Muscle layer of duodenum (tissue), 2 donors: ENCODE results near the gene NPR2.

Source experiments
- H3K27ac ChIP-seq: one replicate; pipeline ENCODE4 v1.7.0; 2013; ENCODE audit warnings: mild to moderate bottlenecking, low read length
- H3K27me3 ChIP-seq: one replicate; pipeline ENCODE4 v1.7.0; 2013; ENCODE audit warnings: low read depth, mild to moderate bottlenecking, control low read depth, low read length
- H3K36me3 ChIP-seq, 2 donors: one replicate each; pipeline ENCODE4 v1.7.0; 2013; ENCODE audit warnings: low read length in 2 of 2, control low read depth in 1 of 2, mild to moderate bottlenecking in 1 of 2; ENCODE audit not compliant: insufficient read depth in 2 of 2, control insufficient read depth in 1 of 2
- H3K4me1 ChIP-seq, 2 donors: one replicate each; pipeline ENCODE4 v1.7.0; 2013; ENCODE audit warnings: low read length in 2 of 2, mild to moderate bottlenecking in 2 of 2, control low read depth in 1 of 2, moderate library complexity in 1 of 2; ENCODE audit not compliant: insufficient read depth in 2 of 2, control insufficient read depth in 1 of 2
- H3K4me3 ChIP-seq, 2 donors: one replicate each; pipeline ENCODE4 v1.7.0; 2013; ENCODE audit warnings: low read length in 2 of 2, low read depth in 1 of 2, mild to moderate bottlenecking in 1 of 2
- H3K9me3 ChIP-seq, 2 donors: one replicate each; pipeline ENCODE4 v1.7.0; 2013; ENCODE audit warnings: low read length in 2 of 2, control low read depth in 1 of 2, mild to moderate bottlenecking in 1 of 2; ENCODE audit not compliant: control insufficient read depth in 1 of 2
- donor health status: healthy.

Gene NPR2

DNA sequence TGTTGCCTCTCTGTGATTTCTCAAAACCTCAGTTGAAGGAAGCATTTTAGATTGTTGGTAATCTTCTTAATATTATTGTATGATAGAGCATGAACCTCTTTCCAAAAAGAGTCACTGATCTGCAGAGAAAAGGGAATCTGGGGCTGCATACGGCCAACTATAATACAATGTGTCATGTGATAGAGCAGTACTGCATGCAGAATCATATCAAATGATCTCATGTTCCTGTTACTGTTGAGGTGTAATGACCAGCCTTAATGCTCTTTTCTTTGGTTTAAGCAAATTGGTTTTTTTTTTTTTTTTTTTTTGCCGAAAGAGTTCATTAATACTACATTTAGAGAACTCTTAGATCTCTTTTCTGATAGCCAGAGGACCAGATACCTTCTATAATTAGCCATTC lies 24.4 kb upstream of the NPR2 start:
- Histone ChIP-seq H3K36me3 (no peaks in the 10 kb centered on the region), H3K27ac (no peak overlapping the region), H3K9me3 (no peaks in the 10 kb centered on the region), H3K4me1 (peaks cover 14 to 19% of the 10 kb centered on the region in 2 donors), H3K4me3 (no peak overlapping the region), H3K27me3 (no peaks in the 10 kb centered on the region)

DNA sequence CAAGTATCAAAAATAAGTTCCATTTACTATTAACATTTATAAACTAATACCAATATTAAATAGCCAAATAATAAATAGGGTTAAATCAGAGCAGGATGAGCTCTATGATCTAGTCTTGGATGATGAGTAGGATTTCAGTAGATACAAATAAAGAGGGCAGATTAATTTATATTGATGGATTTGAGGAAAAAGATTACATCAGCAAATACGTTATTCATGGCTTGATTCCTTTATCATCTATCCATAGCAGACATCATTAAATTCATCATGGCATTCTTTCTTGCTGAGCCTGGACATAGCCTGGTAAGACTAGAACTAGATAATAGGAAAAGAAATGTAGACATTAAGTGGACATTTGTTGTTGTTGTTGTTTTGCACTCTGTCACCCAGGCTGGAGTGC lies 23.9 kb upstream of the NPR2 start:
- no peak overlapping the region for H3K4me3 ChIP-seq
- H3K36me3 ChIP-seq: no peaks in the 10 kb centered on the region

DNA sequence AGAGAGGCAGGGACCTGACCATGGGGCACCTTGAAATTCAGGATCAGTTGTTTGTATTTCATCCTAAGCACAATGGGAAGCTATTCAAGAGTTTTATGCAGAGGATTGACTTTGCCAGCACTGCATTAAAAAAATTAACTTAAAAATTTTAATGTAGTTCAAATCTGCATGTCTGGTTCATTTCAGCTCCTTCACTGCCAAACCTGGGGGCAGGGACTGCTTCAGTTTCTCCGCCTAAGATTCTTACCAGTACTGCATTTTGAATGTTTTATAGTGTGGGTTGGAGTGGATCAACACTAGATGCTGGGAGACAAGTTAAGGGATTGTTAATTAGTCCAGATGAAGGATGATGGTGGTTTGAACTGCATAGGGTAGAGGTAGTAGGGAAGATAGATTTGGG lies 21.6 kb upstream of the NPR2 start:
- no peaks in the 10 kb centered on the region for H3K36me3 ChIP-seq
- no peak overlapping the region for H3K27ac ChIP-seq
- peaks cover 14 to 20% of the 10 kb centered on the region in 2 donors for H3K4me1 ChIP-seq
- H3K27me3 ChIP-seq: no peaks in the 10 kb centered on the region
- H3K4me3 ChIP-seq: no peak overlapping the region
- H3K9me3 ChIP-seq: no peaks in the 10 kb centered on the region

More for the DNA sequence above, 23.9 kb upstream of the NPR2 start:
- Histone ChIP-seq H3K9me3 (no peaks in the 10 kb centered on the region), H3K27ac (no peak overlapping the region), H3K27me3 (no peaks in the 10 kb centered on the region), H3K4me1 (peaks cover 14 to 20% of the 10 kb centered on the region in 2 donors)

DNA sequence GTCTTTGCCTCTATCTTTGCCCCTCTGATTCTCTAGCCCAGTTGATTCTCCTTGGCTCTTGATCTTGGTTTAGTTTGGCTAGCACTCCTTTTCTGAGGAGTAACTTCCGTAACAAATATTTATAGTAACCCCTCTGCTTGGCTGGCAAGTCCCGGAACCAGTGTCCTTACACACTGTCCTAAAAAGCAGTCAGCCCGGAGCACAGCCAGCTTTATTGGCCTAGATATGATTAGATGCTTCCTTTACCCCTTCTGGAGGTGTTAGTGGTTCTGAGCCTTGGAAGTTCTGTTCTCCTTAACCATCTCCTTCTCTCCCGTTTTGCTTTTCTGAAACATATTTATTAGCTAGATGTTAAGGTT lies 20.3 kb upstream of the NPR2 start:
- H3K9me3 ChIP-seq: no peaks in the 10 kb centered on the region
- H3K4me1 ChIP-seq: peaks cover 14 to 20% of the 10 kb centered on the region in 2 donors
- no peak overlapping the region for H3K4me3 ChIP-seq
- no peaks in the 10 kb centered on the region for H3K36me3 ChIP-seq
- H3K27ac ChIP-seq: peak overlapping the region; percentile 21
- no peaks in the 10 kb centered on the region for H3K27me3 ChIP-seq

DNA sequence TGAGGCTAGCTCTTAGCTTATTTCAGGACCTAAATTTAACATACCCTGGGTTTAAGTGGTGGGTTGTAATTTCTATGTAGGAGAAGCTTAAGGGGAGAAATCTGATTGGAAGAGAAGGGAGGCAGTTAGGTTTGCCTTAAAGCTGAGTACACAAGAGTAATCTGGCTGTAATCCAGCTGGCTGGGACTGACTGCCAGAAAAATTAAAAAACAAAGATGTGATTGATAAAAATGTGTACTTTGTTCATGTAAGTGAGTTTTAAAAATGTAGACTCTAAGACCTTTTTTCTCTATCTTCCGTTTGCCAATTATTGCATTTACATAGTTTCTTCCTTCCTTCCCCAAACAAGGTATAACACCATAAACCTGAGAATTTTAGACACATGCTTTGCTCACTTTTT lies 19.9 kb upstream of the NPR2 start:
- Histone ChIP-seq H3K4me3 (no peak overlapping the region), H3K27ac (peak overlapping the region; percentile 21), H3K27me3 (no peaks in the 10 kb centered on the region), H3K9me3 (no peaks in the 10 kb centered on the region), H3K36me3 (no peaks in the 10 kb centered on the region), H3K4me1 (peaks cover 14 to 20% of the 10 kb centered on the region in 2 donors)

DNA sequence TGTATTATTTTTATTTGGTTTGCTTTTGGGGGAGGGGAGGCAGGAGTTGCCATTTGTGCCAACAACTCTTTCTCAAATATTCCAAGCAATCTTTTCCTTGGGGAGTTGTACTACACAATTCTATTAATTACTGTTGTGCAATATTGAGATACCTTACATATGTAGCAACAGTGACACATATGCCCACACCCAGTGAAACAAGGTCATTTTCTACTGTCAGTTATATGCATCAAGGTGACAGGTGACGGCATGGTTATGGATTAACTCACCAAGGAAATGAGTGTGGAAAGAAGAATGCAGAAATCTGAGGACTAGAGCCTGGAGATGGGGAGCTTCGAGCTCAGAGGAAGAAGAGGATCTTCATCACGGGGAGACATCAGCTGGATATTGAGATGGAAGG lies 19.4 kb upstream of the NPR2 start:
- H3K36me3 ChIP-seq: no peaks in the 10 kb centered on the region
- no peaks in the 10 kb centered on the region for H3K27me3 ChIP-seq
- no peak overlapping the region for H3K27ac ChIP-seq
- H3K9me3 ChIP-seq: no peaks in the 10 kb centered on the region
- H3K4me1 ChIP-seq: peaks cover 14 to 20% of the 10 kb centered on the region in 2 donors
- no peak overlapping the region for H3K4me3 ChIP-seq

DNA sequence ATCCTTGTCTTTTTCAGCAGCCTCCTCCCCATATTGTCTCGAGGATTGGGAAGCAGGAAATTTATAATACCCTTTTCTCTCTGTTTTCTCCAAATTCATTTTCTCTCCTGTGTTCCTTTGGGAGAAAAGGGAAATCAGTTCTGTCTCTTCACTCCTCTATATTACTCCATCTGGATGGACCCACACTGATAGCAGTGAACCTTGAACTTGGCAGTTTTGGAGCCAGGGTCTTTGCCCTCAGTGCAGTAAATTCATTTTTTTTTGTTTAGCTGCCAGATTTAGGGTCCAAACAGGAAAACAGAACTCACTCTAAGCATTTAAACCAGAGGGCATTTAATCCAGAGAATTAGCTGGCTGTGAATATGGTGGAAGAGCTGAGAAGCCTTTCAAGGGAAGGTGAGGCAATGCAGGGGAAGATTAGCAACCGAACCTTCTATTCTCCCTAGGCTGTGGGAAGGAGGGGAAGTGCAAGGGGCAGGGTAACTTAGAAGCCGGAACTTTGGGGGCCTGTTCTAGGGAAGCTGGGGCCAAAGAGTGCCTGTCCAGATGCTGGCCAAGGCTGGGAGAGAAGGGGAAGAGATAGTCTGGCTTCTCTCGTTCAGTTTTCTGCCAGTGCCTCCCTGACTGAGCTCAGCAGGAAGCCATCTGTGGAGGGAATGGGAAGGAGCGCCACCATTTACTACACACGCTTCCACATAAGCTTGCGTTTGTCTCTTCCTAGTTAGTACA lies 16.3 kb upstream of the NPR2 start:
- H3K4me1 ChIP-seq: peaks cover 14 to 20% of the 10 kb centered on the region in 2 donors
- no peak overlapping the region for H3K4me3 ChIP-seq
- no peaks in the 10 kb centered on the region for H3K36me3 ChIP-seq
- no peak overlapping the region for H3K27ac ChIP-seq
- H3K27me3 ChIP-seq: no peaks in the 10 kb centered on the region
- no peaks in the 10 kb centered on the region for H3K9me3 ChIP-seq

DNA sequence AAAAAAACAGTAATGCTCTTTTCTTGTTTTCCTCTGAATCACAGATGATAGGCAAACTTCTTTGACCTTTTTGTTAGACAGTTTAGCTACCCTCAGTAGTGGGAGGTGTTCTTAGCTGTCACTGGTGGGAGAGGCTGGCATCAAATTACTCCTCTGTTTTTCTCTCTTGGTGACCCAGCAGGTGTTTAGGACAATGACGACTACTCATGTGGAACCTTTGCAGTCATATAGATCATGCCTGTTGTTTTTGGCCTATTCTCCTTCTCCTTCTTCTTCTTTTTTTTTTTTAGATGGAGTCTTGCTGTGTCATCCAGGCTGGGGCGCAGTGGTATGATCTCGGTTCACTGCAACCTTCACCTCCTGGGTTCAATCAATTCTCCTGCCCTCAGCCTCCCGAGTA lies 15.4 kb upstream of the NPR2 start:
- Histone ChIP-seq H3K27ac (no peak overlapping the region), H3K4me1 (peaks cover 8 to 11% of the 10 kb centered on the region in 2 donors), H3K4me3 (no peak overlapping the region), H3K9me3 (no peaks in the 10 kb centered on the region), H3K36me3 (no peaks in the 10 kb centered on the region), H3K27me3 (no peaks in the 10 kb centered on the region)

DNA sequence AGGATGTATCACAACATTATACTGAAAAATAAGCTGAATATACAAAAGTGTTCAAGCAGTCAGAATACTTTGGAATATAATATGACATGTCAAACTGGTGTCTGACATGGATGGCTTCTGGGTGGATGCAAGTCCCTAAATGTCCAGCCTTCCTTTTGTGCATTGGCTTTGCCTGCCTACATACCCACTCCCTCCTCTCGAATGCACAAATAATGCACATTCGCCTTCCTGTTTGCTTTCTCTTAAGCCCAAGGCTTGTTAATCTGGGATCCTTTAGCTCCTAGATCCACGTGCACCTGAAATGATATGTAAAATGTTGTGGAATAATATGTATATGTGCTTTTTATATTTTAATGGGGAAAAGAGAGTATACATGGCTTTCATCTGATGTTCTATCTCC lies 12.9 kb upstream of the NPR2 start:
- Histone ChIP-seq H3K4me3 (no peak overlapping the region), H3K9me3 (no peaks in the 10 kb centered on the region), H3K27ac (no peak overlapping the region), H3K36me3 (no peaks in the 10 kb centered on the region), H3K27me3 (no peaks in the 10 kb centered on the region), H3K4me1 (no peaks in the 10 kb centered on the region)

DNA sequence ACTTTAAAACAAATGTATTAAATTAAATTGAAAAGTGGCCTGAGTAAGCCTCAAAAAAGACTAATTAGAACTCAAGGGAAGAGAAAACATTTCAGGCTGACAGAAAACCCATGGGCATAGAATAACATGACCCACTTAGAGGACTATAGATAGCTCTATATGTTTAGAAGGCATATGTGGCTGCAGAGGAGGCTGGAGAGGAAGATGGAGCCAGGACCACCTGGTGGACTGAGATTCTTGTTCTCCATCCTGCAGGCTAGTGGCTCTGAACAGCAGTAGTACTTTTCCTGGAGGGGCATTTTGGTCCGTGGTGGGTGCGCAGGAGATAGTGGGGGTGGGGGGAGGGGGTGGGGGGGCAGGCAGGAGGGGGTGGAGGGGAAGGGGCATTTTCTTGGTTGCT lies 10.3 kb upstream of the NPR2 start:
- H3K4me1 ChIP-seq: no peaks in the 10 kb centered on the region
- no peaks in the 10 kb centered on the region for H3K36me3 ChIP-seq
- H3K27ac ChIP-seq: no peak overlapping the region
- H3K9me3 ChIP-seq: no peaks in the 10 kb centered on the region
- no peak overlapping the region for H3K4me3 ChIP-seq
- H3K27me3 ChIP-seq: no peaks in the 10 kb centered on the region

DNA sequence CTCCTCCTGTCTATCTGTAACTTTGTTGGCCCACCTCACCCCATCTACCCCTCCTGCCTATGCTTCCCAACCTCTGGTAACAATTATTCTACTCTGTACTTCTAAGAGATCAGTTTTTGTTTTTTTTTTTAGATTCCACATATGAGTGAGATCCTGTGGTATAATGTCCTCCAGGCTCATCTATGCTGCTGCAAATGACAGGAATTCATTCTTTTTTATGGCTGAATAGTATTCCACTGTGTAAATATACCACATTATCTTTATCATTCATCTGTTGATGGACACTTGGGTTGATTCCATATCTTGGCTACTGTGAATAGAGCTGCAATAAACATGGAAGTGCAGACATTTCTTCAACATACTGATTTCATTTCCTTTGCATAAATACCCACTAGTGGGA lies 8.0 kb upstream of the NPR2 start:
- Histone ChIP-seq H3K9me3 (no peaks in the 10 kb centered on the region), H3K27ac (no peak overlapping the region), H3K4me1 (no peaks in the 10 kb centered on the region), H3K4me3 (no peak overlapping the region), H3K27me3 (no peaks in the 10 kb centered on the region), H3K36me3 (no peaks in the 10 kb centered on the region)

DNA sequence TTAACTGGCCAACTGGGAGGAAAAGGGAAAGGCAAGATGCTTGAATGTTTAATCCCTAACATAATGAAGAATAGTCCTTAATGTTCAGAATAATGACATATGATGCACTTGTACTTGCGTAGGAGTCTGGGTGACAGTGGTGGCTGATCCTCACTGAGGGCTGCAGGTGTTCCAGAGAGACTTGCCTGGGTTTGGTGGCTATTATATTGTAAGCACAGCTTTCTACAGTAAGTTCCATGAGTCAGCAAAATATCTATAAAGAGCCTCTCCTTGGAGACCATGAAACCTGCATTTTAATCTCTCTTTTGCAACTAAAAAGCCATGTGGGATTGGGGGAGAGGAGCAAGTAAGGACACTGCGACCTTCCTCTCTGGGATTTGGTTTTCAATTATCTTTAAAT lies 1.9 kb upstream of the NPR2 start:
- Histone ChIP-seq H3K36me3 (no peaks in the 10 kb centered on the region), H3K4me3 (no peak overlapping the region), H3K27me3 (no peaks in the 10 kb centered on the region), H3K4me1 (peaks cover 0 to 26% of the 10 kb centered on the region in 2 donors), H3K9me3 (no peaks in the 10 kb centered on the region), H3K27ac (no peak overlapping the region)
